ENCODE measurements around the gene HIBADH.

- TF ChIP-seq CTCF (conservative IDR thresholded peaks at IDR 0.05) (no peak), ZFX (IDR thresholded peaks at IDR 0.05) (no peak)
These were observed 23.2 kb upstream of the HIBADH start for GRCh38 chr7:27685893-27686292.

Data from C4-2B (cell line).